Measurements from ENCODE around the gene TAX1BP1. TPM values are rescaled to one million over a fixed set of nuclear protein-coding genes. Genes with fewer than 3 reads are reported as not detected.
A peak's percentile ranks its signal among the peaks of the same experiment; 100 is the strongest.

Gene TAX1BP1
- total RNA-seq, 1 experiment from 2014 or later, result 58.3 TPM

DNA sequence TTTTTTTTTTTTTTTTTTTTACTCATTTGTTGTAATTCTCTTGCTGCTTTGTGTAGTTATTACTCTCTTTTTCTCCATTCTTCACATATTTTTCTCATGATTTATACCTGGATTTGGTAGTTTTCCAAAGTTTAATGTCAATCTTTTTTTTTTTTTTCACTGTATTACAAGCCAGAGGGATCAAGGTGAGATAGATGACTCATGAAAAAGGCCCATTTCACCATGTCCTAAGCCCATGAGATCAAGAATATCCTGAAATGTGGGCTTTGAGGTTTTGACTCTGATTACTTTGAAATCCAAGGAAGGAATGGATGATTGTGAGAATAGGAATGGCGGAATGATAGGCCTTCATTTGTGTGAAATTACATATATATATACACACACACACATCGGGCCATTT, 31.1 kb downstream of the TAX1BP1 start:
- no CpG with 5 or more reads among the region's 2 CpGs for WGBS (ENCODE audit: extremely low coverage, insufficient read length, low lambda C conversion rate)
- no peaks in the 10 kb centered on the region for H3K4me1 ChIP-seq (ENCODE audit: insufficient read depth, low read length)
- no peak overlapping the region for H3T11ph ChIP-seq (ENCODE audit: low read length)
- no peak overlapping the region for H2BK20ac ChIP-seq (ENCODE audit: low read depth, low read length, poor library complexity, severe bottlenecking)
- no peaks in the 10 kb centered on the region for H3K9me3 ChIP-seq (ENCODE audit: control insufficient read depth, low read depth, low read length)
- DNase-seq, result no peak
- no peak overlapping the region for H3K56ac ChIP-seq (ENCODE audit: insufficient read length, low read depth, low read length)
- no peaks in the 10 kb centered on the region for H3K79me2 ChIP-seq (ENCODE audit: insufficient read depth, low read length)
- no peaks in the 10 kb centered on the region for H4K20me1 ChIP-seq (ENCODE audit: control insufficient read depth, insufficient read depth, insufficient read length)
- TF ChIP-seq, protein P1, sequence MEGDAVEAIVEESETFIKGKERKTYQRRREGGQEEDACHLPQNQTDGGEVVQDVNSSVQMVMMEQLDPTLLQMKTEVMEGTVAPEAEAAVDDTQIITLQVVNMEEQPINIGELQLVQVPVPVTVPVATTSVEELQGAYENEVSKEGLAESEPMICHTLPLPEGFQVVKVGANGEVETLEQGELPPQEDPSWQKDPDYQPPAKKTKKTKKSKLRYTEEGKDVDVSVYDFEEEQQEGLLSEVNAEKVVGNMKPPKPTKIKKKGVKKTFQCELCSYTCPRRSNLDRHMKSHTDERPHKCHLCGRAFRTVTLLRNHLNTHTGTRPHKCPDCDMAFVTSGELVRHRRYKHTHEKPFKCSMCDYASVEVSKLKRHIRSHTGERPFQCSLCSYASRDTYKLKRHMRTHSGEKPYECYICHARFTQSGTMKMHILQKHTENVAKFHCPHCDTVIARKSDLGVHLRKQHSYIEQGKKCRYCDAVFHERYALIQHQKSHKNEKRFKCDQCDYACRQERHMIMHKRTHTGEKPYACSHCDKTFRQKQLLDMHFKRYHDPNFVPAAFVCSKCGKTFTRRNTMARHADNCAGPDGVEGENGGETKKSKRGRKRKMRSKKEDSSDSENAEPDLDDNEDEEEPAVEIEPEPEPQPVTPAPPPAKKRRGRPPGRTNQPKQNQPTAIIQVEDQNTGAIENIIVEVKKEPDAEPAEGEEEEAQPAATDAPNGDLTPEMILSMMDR (conservative IDR thresholded peaks at IDR 0.05), result no peak
- H4K8ac ChIP-seq (replicated peaks; ENCODE audit: insufficient read length, low read depth, low read length), result no peak overlapping the region
- no peaks in the 10 kb centered on the region for H3K9me3 Mint-ChIP-seq
- H2BK120ac ChIP-seq (ENCODE audit: low read depth, low read length, poor library complexity, severe bottlenecking), result no peak overlapping the region
- H3K14ac ChIP-seq (ENCODE audit: insufficient read depth, low read length), result no peak overlapping the region
- no peak overlapping the region for H3K27ac ChIP-seq (ENCODE audit: insufficient read length, low read depth, low read length)
- no peak overlapping the region for H2AFZ ChIP-seq (ENCODE audit: low read length)
- H3K27ac Mint-ChIP-seq, result peak overlapping the region in 1 of 3 experiments; percentile 74; a peak in 1 of 7 replicates
- no peak overlapping the region for H3K23ac ChIP-seq (ENCODE audit: insufficient read length, low read depth, low read length)
- peaks cover 0 to 12% (median 12%) of the 10 kb centered on the region in 3 experiments; a peak in 4 of 7 replicates for H3K36me3 Mint-ChIP-seq (ENCODE audit: insufficient read depth in 1 of 3, low read depth in 3 of 3)
- H3K27me3 ChIP-seq (ENCODE audit: insufficient read depth, low read length), result no peaks in the 10 kb centered on the region
- no peak overlapping the region for H3K4me2 ChIP-seq (ENCODE audit: insufficient read depth, insufficient read length, low read length)
- no peak overlapping the region for H2AK5ac ChIP-seq (ENCODE audit: insufficient read length, low read length)
- no peak overlapping the region for H4K91ac ChIP-seq (ENCODE audit: insufficient read length, low read depth, low read length)
- H2BK15ac ChIP-seq (ENCODE audit: low read depth, low read length), result no peak overlapping the region
- H3K4me1 Mint-ChIP-seq, result no peaks in the 10 kb centered on the region
- H2BK5ac ChIP-seq (ENCODE audit: insufficient read length, low read length), result no peak overlapping the region
- peak overlapping the region; percentile 70 for H2BK12ac ChIP-seq (ENCODE audit: insufficient read length, low read depth, low read length)
- no peaks in the 10 kb centered on the region for H3K79me1 ChIP-seq (ENCODE audit: insufficient read depth, low read depth, low read length, poor library complexity, severe bottlenecking)
- H3K18ac ChIP-seq (ENCODE audit: insufficient read length, low read depth, low read length), result no peak overlapping the region
- no peak overlapping the region for H3K9ac ChIP-seq (ENCODE audit: extremely low read depth, insufficient read length, low read length)
- H3K23me2 ChIP-seq (ENCODE audit: insufficient read length, low read depth, low read length, poor library complexity, severe bottlenecking), result no peaks in the 10 kb centered on the region
- no peaks in the 10 kb centered on the region for H3K27me3 Mint-ChIP-seq (ENCODE audit: low read depth)
- H3K4me3 Mint-ChIP-seq, result no peak overlapping the region
- H3K4ac ChIP-seq (ENCODE audit: low read depth, low read length), result no peak overlapping the region
- H4K5ac ChIP-seq (ENCODE audit: insufficient read length, low read depth, low read length), result no peak overlapping the region

Data from H9 (cell line).